GM10266 (cell line): Measurements from ENCODE around the gene QSOX2.

Experiments used
- DNase-seq: peaks from one replicate; pipeline ENCODE4 v3.0.0; 2012; ENCODE audit errors: extremely low spot score
- CTCF ChIP-seq: IDR thresholded peaks from 2 replicates; pipeline ENCODE4 v1.5.1; 2012; ENCODE audit warnings: mild to moderate bottlenecking, low read depth; ENCODE audit not compliant: control insufficient read depth, insufficient read depth; ENCODE audit errors: missing control alignments

The QSOX2 gene

GRCh38 chr9:136261686-136262430 is 16.2 kb upstream of the QSOX2 start:
- no peak for DNase-seq
- TF ChIP-seq CTCF, result no peak

- no peak for TF ChIP-seq CTCF
- no peak for DNase-seq
Observed at GRCh38 chr9:136260936-136261472, 15.4 kb upstream of the QSOX2 start.

GRCh38 chr9:136260521-136260920 is 14.9 kb upstream of the QSOX2 start:
- no peak for DNase-seq
- no peak for TF ChIP-seq CTCF

GRCh38 chr9:136259836-136260235 is 14.2 kb upstream of the QSOX2 start:
- no peak for TF ChIP-seq CTCF

GRCh38 chr9:136259517-136259813 is 13.9 kb upstream of the QSOX2 start:
- DNase-seq, result no peak
- no peak for TF ChIP-seq CTCF

More at GRCh38 chr9:136259836-136260235, 14.2 kb upstream of the QSOX2 start:
- no peak for DNase-seq

GRCh38 chr9:136258786-136259516 is 13.3 kb upstream of the QSOX2 start:
- TF ChIP-seq CTCF, result no peak
- no peak for DNase-seq

- TF ChIP-seq CTCF, result no peak
- DNase-seq, result no peak
Observed at GRCh38 chr9:136258299-136258625, 12.7 kb upstream of the QSOX2 start.
